ENCODE data around the gene CES4A.

DNA sequence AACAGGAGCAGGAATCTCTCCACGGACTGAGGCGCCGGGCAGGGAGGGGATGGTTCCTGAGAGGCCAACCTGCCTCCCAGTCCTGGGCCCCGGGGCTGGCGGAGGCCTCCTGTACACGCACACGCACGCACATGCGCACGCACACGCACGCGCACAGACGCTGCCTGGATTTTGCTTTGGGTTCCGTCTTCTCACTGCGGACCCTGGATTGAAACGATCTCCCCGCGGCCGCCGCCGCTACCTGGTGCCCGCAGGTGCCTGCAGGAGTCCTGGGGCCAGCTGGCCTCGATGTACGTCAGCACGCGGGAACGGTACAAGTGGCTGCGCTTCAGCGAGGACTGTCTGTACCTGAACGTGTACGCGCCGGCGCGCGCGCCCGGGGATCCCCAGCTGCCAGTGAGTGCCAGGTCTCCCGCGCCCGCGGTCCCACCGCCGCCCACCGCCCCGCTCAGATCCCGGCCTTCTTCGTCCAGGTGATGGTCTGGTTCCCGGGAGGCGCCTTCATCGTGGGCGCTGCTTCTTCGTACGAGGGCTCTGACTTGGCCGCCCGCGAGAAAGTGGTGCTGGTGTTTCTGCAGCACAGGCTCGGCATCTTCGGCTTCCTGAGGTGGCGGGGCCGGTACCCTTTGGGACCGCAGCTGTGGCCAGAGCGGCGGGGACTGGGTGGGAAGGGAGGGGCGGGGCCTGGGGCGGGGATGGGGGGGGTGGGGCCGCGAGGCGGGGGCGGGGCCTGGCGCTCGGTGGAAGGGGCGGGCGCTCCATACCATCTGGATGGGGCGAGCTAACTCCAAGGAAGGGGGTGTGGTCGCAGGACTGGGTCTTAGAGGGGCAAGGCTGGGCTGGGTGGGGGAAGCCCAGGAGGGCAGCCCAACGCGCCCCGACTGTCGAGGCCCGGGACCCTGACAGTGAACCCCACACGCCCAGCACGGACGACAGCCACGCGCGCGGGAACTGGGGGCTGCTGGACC lies 12.3 kb downstream of the CES4A start:
- TF ChIP-seq, protein P1, sequence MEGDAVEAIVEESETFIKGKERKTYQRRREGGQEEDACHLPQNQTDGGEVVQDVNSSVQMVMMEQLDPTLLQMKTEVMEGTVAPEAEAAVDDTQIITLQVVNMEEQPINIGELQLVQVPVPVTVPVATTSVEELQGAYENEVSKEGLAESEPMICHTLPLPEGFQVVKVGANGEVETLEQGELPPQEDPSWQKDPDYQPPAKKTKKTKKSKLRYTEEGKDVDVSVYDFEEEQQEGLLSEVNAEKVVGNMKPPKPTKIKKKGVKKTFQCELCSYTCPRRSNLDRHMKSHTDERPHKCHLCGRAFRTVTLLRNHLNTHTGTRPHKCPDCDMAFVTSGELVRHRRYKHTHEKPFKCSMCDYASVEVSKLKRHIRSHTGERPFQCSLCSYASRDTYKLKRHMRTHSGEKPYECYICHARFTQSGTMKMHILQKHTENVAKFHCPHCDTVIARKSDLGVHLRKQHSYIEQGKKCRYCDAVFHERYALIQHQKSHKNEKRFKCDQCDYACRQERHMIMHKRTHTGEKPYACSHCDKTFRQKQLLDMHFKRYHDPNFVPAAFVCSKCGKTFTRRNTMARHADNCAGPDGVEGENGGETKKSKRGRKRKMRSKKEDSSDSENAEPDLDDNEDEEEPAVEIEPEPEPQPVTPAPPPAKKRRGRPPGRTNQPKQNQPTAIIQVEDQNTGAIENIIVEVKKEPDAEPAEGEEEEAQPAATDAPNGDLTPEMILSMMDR (IDR thresholded peaks at IDR 0.05) = no peak
- TF ChIP-seq POLR2A (IDR thresholded peaks at IDR 0.05) = peak in 1 of 4 donors; percentile 29
